Sigmoid colon (tissue), 7 donors: ENCODE results near the gene KCNQ1OT1. TPM values are rescaled to one million over a fixed set of nuclear protein-coding genes. Genes with fewer than 3 reads are reported as not detected.

ENCODE experiments used
- DNase-seq: peaks from one replicate; pipeline ENCODE4 v3.0.0-alpha.2; 2019
- H3K27ac ChIP-seq, 4 donors: fragments of 200-600 bp; sonication (generic); one replicate each; pipeline ENCODE4 v1.5.1; 2016 to 2019; ENCODE audit warnings: mild to moderate bottlenecking in 1 of 4
- H3K27me3 ChIP-seq, 3 donors: fragments of 200-600 bp; sonication (generic); one replicate each; pipeline ENCODE4 v1.5.1; 2019; ENCODE audit warnings: mild to moderate bottlenecking in 1 of 3
- H3K36me3 ChIP-seq, 4 donors: fragments of 200-600 bp; sonication (generic); one replicate each; pipeline ENCODE4 v1.5.1; 2016 to 2019
- H3K4me1 ChIP-seq, 4 donors: fragments of 200-600 bp; sonication (generic); one replicate each; pipeline ENCODE4 v1.5.1; 2017 to 2019
- H3K4me3 ChIP-seq, 4 donors: fragments of 200-600 bp; sonication (generic); one replicate each; pipeline ENCODE4 v1.5.1; 2017 to 2019; ENCODE audit warnings: mild to moderate bottlenecking in 2 of 4, moderate library complexity in 1 of 4
- H3K9me3 ChIP-seq, 4 donors: fragments of 200-600 bp in 3 of 4; sonication (generic) in 3 of 4; one replicate each; pipeline versions ENCODE4 v1.5.1 to v1.6.1; 2013 to 2019
- EP300 ChIP-seq, 4 donors: sonication (generic); formaldehyde crosslinking; IDR thresholded peaks; one replicate each; pipeline ENCODE4 v1.6.1; 2017; ENCODE audit warnings: antibody characterized with exemption in 4 of 4
- POLR2A ChIP-seq, 2 donors: fragments of 450-650 bp; IDR thresholded peaks; one replicate each; pipeline ENCODE4 v1.6.1; 2016; ENCODE audit warnings: antibody characterized with exemption in 2 of 2, mild to moderate bottlenecking in 2 of 2, moderate library complexity in 2 of 2
- POLR2AphosphoS5 ChIP-seq, 4 donors: sonication (generic); formaldehyde crosslinking; IDR thresholded peaks; one replicate each; pipeline ENCODE4 v1.6.1; 2017; ENCODE audit warnings: antibody characterized with exemption in 4 of 4
- WGBS, 2 donors: extraction: QIAGEN DNeasy Blood & Tissue Kit; methylation state at CpG; one replicate each; pipeline ENCODE4 v1.1.7; 2013; 5-methylcytosine and 5-hydroxymethylcytosine counted together
- intact Hi-C: fragments of 100-400 bp; cut with DNase I; formaldehyde crosslinking; loops from one replicate; pipeline ENCODE4 v1.15.1; 2023
- polyA plus RNA-seq, 3 donors: library from polyadenylated mRNA; stranded (reverse); fragments of 200-250 nt; gene quantifications; one replicate each; pipeline ENCODE4 v1.2.3, GENCODE V29; 2013
- total RNA-seq, 4 donors: library from RNA; depleted of rRNA; stranded (reverse); fragments of >200 nt; gene quantifications; one replicate each; pipeline ENCODE4 v1.1.0, GENCODE V29; 2016
- TF ChIP-seq, protein P1 (sequence below), 4 experiments: fragments of 450-650 bp in 3 of 4; fragments of 200-600 bp in 1 of 4; IDR thresholded peaks; one replicate each; pipeline ENCODE4 v1.5.1; 2016 to 2019; ENCODE audit warnings: antibody characterized with exemption in 4 of 4, mild to moderate bottlenecking in 3 of 4, moderate library complexity in 2 of 4
- donor health status: healthy with polysubstance abuse.
- donor health status: Bipolar disorder and iron deficiency.
- donor health status: healthy.

The KCNQ1OT1 gene
- total and polyA plus RNA-seq, 7 donors = under 0.01 to 3.6 (median 0.99) TPM

DNA sequence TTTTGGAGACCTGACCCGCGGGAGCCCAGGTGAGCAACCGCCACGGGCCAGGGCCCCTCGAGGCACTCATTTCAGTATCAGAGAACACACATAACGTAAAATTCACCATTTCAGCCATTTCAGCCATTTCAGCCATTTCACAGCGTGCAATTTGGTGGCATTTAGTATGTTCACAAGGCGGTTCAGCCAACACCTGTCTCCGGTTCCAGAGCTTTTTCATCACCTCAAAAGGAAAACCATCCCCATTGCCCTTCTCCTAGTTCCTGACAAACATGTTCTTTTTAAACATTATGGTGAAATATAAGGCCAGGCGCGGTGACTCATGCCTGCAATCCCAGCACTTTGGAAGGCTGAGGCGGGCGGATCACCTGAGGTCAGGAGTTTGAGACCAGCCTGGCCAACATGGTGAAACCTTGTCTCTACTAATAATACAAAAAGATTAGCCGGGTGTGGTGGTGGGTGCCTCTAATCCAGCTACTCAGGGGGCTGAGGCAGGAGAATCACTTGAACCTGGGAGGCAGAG, 135.7 kb downstream of the KCNQ1OT1 start:
- Histone ChIP-seq H3K36me3 (no peaks in the 10 kb centered on the region), H3K4me3 (no peak overlapping the region), H3K4me1 (no peaks in the 10 kb centered on the region), H3K9me3 (no peaks in the 10 kb centered on the region), H3K27ac (no peak overlapping the region), H3K27me3 (no peaks in the 10 kb centered on the region)
- DNase-seq = peak; percentile 36
- TF ChIP-seq, protein P1, sequence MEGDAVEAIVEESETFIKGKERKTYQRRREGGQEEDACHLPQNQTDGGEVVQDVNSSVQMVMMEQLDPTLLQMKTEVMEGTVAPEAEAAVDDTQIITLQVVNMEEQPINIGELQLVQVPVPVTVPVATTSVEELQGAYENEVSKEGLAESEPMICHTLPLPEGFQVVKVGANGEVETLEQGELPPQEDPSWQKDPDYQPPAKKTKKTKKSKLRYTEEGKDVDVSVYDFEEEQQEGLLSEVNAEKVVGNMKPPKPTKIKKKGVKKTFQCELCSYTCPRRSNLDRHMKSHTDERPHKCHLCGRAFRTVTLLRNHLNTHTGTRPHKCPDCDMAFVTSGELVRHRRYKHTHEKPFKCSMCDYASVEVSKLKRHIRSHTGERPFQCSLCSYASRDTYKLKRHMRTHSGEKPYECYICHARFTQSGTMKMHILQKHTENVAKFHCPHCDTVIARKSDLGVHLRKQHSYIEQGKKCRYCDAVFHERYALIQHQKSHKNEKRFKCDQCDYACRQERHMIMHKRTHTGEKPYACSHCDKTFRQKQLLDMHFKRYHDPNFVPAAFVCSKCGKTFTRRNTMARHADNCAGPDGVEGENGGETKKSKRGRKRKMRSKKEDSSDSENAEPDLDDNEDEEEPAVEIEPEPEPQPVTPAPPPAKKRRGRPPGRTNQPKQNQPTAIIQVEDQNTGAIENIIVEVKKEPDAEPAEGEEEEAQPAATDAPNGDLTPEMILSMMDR (IDR thresholded peaks at IDR 0.05) = no peak
- no peak for TF ChIP-seq EP300 (IDR thresholded peaks at IDR 0.05)
- no peak for TF ChIP-seq POLR2A (IDR thresholded peaks at IDR 0.05)
- no peak for TF ChIP-seq POLR2AphosphoS5 (IDR thresholded peaks at IDR 0.05)
- intact Hi-C loops = no loop called here
- 92 to 95% methylated on average over 14 of the region's 14 CpGs for WGBS, 2 donors

DNA sequence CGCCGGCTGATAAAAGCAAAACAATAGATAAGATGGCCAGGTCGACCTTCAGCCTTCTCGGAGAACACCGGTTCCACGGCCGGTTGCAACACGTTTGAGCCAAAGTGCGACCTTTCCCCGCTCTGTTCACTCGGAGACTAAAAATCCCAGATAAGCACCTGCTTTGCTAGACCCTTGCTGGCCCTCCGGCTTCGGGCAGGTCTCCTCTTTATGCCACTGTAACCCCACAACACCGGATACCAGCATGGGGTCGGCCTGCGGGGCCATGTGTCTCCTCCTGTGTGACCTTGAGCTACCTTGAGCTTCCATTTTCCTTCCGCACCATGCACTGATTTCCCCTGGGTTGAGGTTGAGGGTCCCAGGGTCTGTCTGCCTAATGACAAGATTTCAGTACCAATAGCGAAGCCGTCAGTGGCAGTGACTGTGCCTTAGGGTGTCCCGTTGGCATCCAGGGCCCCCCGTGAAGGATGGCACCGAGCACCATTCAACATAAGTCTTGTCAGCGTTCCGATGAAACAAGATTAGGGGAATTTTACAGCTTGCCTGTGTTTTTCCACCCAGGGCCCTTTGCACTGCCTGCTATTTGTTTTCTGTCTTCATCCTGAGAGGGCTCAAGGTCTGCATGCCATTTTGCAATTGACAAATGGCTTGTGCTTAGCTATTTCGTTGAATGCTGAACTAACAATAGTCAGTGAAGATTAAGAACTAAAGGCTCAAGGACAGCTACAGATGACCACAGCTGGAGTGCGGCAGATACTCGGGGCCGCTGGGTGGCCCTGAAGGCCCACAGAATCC, 136.4 kb downstream of the KCNQ1OT1 start:
- TF ChIP-seq POLR2AphosphoS5 (IDR thresholded peaks at IDR 0.05) = no peak
- no peak for TF ChIP-seq POLR2A (IDR thresholded peaks at IDR 0.05)
- TF ChIP-seq EP300 (IDR thresholded peaks at IDR 0.05) = no peak
- TF ChIP-seq, protein P1 (IDR thresholded peaks at IDR 0.05) = no peak
- Histone ChIP-seq H3K36me3 (no peaks in the 10 kb centered on the region), H3K4me1 (no peaks in the 10 kb centered on the region), H3K4me3 (no peak overlapping the region), H3K27me3 (no peaks in the 10 kb centered on the region), H3K9me3 (no peaks in the 10 kb centered on the region), H3K27ac (no peak overlapping the region)
- WGBS, 2 donors = 95 to 96% methylated on average over 28 of the region's 28 CpGs
- intact Hi-C loops = no loop called here
- DNase-seq = no peak

DNA sequence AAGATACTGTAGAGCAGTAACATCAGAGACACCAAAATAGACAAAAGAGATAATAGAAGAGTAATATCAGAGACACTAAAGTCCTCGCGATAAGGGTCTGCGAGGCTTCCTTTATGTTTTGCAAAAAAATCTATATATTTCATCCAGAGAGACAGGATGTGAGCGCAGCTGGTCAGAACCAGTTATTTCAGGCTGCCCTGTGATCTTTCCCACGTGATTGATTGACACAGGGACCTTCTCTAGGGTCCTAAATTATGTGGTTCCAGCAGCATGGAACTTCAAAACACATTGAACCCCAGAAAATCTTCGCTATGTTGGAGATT, 136.9 kb downstream of the KCNQ1OT1 start:
- Histone ChIP-seq H3K9me3 (no peaks in the 10 kb centered on the region), H3K27ac (no peak overlapping the region), H3K4me1 (no peaks in the 10 kb centered on the region), H3K4me3 (no peak overlapping the region), H3K36me3 (no peaks in the 10 kb centered on the region), H3K27me3 (no peaks in the 10 kb centered on the region)
- no peak for TF ChIP-seq POLR2A (IDR thresholded peaks at IDR 0.05)
- no peak for TF ChIP-seq EP300 (IDR thresholded peaks at IDR 0.05)
- TF ChIP-seq POLR2AphosphoS5 (IDR thresholded peaks at IDR 0.05) = no peak
- TF ChIP-seq, protein P1 (IDR thresholded peaks at IDR 0.05) = no peak
- intact Hi-C loops = no loop called here
- no peak for DNase-seq
- WGBS, 2 donors = 84 to 90% methylated on average over 6 of the region's 6 CpGs

DNA sequence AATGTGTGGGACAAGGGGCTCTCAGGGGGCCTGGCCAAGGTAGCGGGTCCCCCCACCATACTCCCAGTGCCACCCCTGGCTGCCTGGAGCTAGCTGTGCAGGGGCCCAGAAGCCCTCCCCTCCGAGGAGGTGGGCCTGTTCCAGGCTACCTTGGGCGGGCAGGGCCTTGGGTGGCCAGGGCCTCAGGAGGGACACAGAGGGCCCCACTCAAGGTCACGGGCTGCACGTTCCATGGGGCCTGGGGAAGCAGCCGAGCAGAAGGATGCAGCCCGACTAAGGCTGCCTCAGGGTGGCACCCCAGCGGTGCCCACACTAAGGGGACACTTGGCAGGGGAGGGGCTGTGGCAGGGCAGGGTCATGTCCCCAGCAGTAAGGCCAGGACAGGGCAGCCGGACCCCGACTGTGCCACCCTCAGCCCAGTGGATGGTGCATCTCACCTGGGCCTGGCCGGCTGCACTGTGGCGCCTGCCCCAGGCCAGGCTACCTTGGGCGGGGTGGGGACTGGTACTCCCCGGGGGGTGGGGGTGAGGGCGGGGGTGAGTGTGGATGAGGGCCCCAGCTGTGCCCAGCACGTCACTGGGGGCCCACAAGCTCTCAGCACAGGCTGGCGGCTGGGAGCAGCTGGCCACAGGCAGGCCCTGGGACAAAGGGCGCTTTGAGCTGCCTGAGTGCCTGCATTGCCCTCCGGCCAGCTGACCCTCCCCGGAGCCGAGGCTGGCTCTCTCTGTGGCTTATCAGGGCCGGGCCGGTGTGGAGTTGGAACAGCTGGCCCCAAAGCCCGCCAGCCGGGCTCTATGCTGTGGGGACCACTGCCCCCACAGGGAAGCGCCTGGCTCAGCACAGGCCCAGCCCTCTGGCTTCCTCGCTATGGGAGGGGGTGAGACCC, 137.9 kb downstream of the KCNQ1OT1 start:
- no peak for TF ChIP-seq POLR2A (IDR thresholded peaks at IDR 0.05)
- TF ChIP-seq EP300 (IDR thresholded peaks at IDR 0.05) = no peak
- TF ChIP-seq POLR2AphosphoS5 (IDR thresholded peaks at IDR 0.05) = no peak
- TF ChIP-seq, protein P1 (IDR thresholded peaks at IDR 0.05) = no peak
- WGBS, 2 donors = 83 to 89% methylated on average over 27 of the region's 27 CpGs
- H3K27ac ChIP-seq = no peak overlapping the region
- intact Hi-C loops = no loop called here
- no peaks in the 10 kb centered on the region for H3K9me3 ChIP-seq
- no peaks in the 10 kb centered on the region for H3K36me3 ChIP-seq
- H3K4me1 ChIP-seq = no peaks in the 10 kb centered on the region
- H3K27me3 ChIP-seq = no peaks in the 10 kb centered on the region
- DNase-seq = peak; percentile 63
- H3K4me3 ChIP-seq = no peak overlapping the region
